DMS 273 treated with DMSO at 0.1 percent for 48 hours (cell line): Measurements from ENCODE around the gene USP3.
"Not testable (repeated sequence)": the region's sequence is repeated elsewhere in the genome, so short reads cannot be mapped to it uniquely, and the experiment has no call there.

Experiments used
- DNase-seq: peaks from one replicate; lab custom pipeline; 2025; lab: John Stamatoyannopoulos, UW

Gene USP3

DNA sequence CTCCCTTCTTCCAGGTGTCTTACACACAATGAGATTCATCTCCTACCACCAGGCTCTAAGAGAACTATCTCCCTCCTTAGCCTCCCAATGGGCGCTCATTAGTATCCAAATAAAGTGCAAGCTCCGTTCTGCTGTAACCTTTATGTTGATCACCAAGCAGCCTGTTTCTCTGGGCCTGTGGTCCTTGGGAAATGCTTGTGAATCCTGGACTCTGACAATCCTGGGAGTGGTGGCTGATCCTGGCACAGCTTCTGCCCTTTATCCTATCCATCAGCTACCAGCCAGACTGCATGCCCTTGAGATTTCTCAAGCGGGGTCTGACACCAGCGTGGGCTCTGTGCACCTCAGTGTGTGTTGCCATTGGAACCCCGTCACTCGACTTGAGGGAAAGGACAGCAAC, 26.1 kb upstream of the USP3 start:
- DNase-seq: no peak

DNA sequence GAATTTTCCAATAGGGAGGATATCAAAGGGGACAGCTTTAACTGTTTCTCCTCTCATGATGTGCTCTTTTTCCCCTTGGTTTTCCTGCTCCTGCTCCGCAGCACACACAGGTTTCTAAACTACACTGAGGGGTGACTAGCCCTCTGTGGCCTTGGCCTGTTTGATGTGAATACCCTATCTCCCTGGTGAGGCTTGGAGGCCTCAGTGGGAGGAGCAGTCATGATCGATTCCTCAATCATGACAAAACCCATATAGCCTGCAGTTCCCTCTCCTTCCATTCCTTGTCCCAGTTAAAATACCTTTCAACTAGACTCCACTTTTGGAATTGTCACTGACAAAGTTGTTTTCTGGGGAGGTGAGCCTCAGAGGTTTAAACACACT, 24.0 kb upstream of the USP3 start:
- DNase-seq: no peak

DNA sequence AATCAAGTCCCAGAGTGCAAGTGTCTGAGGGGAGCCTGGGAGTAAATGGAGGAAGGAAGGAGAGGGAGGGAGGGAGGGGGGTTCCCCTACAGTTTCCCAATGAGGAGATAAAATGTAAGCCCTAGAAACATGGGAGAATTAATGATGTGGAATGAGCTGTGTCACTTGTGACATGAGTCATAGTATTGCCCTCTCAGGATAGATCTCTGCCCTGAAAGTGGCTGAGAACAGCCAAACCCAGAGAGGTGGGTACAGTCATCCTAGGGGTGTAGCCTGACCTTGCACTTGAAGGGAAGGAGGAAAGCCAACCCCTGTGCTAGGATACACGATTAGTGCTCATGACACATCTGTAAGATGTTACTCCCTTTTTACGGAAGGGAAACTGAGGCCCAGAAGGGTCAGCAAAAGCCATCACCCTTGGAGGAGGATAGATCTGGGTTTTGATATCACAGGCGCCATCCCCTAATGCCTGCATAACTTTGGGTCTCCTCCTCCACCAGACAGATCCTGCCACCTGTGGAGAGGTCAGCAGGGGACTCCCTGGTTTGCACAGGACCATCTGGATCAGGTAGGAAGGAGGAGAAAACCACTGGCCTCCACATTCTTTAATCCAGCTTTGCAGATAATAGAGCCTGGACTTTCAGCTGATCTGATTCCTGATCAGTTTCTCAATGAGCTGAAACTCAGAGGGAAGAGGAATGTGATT, 23.1 kb upstream of the USP3 start:
- DNase-seq: no peak

DNA sequence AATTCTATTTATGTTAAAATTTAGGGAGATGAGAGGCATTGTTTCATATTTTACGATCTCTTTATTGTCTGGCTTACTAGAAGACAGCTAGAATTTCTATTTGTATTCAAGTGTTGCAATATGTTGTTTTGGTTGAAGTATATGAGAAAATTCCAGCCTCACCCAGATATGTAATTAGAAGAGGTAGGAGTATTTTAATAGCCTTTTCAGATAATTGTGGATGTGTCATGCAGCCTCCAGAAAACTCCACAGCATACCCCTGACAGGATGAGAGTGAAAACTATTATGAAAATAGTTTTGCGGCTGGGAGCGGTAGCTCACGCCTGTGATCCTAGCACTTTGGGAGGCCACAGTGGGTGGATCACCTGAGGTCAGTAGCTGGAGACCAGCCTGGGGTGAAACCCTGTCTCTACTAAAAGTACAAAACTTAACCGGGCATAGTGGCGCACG, 21.5 kb upstream of the USP3 start:
- no peak for DNase-seq

DNA sequence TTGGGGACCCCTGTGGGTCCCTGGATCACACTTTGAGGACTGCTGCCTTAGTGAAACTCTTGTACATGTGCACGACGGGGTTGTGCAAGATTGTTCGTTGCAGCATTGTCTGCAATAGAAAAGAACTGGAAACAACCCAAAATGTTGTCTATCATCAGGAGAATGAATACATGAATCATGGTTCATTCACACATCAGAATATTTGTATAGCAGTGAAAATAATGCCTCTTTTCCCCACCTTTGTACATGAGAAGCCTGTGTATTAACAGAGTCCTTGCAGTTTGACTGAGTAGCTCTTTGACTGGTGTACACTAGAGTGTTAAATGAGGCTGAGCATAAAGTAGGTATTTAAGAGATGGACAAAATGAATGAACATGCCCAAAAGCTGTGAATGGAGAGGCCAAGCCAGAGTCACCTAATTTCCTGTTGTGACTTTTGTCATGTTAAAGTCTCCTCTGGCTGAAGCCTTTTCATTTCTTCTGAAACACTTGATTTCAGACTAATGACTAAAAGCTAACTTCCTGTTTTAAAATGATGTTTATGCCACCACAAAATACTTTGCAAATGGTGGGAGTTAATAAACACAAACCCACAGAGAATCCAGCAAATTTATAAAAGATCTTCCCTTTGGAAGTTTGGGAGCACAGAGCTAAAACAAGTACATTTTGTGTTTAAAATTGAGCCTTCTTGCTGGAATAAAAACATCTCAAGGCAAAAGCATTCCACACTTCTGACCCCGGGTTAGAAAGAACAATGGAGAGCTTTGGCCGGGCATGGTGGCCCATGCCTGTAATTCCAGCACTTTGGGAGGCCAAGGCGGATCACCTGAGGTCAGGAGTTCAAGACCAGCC, 20.6 kb upstream of the USP3 start:
- DNase-seq: no peak

DNA sequence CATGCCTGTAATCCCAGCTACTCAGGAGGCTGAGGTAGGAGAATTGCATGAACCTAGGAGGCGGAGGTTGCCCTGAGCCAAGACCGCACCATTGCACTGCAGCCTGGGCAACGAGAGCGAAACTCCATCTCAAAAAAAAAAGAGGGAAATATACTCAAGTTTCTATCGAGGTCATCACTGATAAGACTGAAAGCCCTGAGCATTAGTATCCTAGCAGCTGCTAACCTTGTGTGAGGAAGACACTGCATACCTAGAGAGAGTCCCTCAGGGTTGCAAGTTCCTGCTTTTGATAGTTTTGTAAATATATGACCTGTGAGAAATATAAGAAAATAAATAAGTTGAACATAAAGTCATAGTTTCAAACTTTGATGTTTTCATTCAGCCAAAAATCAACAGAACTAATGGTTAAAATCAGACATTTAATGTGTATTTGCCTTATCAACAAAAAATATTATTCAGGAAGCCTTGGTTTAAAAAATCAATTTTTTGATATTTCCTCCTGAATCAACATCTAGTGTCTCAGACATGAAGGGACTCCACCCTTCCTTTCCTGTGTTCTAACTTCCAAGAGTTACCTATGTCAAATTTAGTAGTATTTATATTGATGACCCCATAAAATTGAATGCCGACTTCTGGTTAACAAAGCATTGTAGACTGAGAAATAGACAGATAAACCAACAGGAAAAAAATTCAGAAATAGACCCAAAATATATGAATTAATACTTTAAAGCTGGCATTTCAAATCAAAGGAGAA, 19.8 kb upstream of the USP3 start:
- DNase-seq: no peak

DNA sequence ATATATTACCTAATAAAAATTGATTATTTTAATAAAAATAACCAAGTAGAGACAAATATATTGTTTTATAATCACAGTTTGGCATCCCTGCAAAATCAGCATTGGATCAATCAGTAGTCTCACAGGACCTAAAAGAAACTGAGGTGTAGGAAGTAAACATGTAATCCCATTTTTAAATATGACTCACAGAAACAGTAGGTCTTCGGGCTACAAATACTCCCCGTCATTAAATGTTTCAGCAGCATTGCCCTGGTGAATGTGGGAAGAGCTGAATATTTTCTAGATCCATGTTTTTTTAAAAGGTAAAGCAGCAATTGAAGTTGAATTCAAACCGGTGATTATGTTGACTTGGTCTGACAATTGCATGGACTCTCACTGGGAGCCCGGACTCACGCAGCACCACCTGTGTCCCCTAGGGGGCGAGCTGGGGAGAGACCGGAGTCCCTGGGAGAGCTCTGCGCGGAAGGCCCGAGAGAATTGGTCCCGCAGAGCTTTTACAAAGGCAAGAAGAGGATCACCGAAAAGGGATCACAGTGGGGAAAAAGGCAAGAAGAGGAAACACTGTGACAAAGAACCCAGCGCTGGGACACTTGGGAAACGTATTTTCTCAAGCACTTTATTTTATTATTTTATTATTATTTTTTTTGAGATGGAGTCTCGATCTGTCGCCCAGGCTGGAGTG, 17.2 kb upstream of the USP3 start:
- DNase-seq: peak; percentile 22

DNA sequence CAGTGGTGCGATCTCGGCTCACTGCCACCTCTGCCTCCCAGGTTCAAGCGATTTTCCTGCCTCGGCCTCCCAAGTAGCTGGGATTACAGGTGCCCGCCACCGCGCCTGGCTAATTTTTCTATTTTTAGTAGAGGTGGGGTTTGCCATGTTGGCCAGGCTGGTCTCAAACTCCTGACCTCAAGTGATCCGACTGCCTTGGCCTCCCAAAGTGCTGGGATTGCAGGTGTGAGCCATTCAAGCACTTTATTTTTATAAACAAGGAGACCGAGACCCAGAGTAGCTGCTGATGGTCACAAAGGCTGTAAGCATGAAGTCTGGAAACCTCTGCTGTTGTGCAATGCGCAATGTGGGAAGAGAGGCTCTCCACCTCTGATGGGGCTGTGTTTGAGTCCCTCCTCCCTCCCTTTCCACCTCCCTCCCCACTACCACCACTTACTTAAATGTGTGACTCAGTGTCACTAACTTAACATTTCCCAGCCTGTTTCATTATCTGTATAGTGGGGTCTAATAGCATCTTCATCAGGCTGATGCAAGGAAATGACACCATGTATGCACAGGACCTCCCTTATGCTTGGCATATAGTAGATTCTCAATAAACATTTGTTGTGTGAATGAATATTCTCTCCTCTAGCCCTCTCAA, 16.5 kb upstream of the USP3 start:
- DNase-seq: not testable (repeated sequence)

DNA sequence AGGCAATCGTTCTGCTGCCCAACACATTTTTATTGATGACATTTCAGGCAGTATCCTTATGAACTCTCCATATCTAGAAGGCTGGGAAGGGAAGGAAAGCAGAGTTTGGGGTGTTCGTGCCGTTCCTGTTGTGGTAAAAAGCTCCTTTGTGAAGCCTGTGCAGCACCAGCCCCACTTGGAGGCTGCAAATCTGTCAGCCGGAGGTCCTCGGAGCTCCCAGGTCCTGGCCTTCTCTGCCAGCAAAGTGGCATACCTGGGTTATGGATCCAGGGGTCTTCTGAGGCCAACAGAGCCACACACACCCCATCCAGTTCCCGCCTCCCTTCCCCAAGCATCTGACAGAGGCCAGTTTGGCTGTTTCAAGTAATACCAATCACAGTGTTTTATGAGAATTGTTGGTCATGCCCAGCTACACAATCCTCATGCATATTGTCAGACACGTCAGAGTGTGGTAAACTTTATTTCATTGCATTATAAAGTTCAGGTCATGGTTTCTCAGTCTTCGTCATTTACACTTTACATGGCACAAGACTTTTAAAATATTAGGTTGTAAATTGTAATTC, 15.9 kb upstream of the USP3 start:
- DNase-seq: no peak

DNA sequence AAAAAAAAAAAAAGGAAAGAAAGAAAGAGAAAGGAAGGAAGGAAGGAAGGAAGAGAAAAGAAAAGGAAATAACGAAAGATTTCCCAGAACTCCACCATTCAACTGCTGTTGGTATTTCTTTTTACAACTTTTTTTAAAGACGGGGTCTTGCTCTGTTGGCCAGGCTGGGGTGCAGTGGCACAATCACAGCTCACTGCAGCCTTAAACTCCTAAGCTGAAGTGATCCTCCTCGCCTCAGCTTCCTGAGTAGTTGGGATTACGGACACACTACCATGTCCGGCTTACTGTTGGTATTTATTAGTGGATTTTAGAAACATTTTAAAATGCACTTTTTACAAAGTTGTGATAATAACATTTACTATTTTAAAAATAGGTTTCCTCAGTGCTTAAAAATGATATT, 15.0 kb upstream of the USP3 start:
- no peak for DNase-seq

DNA sequence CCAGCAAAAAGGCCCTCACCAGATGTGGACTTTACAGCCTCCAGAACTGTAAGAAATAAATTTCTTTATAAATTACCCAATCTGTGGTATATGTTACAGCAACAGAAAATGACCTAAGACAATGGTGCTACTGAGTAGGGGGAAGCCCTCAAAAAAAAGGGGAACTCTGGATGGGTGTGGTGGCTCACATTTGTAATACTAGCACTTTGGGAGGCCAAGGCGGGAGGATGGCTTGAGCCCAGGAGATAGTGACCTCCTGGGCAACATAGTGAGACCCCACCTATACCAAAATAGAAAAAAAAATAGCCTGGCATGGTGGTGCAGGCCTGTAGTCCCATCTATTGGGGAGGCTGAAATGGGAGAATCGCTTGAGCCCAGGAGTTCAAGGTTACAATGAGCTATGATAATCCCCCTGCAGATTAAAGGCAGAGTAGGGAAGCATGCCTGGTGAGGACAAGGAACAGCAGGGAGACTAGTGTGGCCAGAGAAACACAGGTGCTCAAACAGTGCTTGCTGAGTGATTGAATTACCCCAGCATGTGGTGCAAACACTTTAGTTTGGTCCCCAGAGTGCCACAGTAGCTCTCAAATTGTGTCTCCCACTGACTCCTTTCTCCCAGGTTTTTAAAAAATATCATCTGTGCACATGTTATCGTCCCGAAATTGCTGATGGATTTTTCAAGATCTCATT, 13.9 kb upstream of the USP3 start:
- no peak for DNase-seq

DNA sequence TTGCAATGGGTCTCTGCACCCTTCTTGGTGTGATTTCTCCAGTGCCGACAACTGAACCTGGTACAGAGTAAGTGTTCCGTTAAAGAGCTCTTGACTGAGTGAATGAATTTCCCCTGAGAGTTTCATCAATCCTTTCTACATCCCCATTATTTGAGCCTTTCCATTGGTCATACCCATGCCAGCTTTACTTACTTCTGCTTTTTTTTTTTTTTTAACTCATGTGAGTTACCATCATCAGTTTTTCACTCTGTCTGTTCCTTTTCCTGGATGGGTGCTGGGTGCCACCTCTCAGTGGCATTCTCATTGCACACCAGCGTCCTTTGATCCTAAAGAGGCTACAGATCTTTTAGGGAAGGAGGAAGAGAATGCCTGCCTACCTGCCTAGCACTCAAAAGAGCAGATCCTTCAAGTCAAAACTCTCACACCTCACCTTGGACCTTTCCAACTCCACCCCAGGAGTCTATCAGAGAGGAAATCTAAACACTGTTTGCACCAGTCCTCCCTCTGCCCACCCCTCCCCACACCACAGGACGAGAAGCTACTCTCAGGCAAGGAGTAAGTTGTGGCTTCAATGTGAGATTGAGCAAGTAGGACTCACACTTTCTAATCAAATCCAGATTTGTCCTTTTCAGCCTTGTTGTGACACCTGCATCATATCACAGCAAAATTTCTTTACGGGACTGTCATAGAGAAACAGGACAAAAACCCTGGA, 13.1 kb upstream of the USP3 start:
- DNase-seq: no peak

DNA sequence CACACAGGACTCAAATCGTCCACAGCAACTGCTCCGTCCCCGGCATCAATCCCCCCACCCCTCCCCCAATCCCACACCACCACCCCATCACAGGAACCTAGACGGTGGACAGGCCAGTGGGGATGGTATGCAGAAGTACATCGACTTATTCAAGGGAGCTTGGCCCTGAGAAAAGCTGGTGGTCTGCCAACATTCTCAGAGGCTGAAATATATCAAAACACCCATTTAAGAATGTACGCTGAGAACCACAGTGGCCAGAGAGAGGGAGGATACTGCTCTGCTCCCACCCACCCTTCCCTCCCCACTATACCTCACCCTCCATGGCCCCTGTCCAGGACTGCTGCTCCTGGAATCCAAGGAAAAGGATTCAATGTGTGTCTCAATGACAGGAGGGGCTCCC, 12.4 kb upstream of the USP3 start:
- DNase-seq: no peak

DNA sequence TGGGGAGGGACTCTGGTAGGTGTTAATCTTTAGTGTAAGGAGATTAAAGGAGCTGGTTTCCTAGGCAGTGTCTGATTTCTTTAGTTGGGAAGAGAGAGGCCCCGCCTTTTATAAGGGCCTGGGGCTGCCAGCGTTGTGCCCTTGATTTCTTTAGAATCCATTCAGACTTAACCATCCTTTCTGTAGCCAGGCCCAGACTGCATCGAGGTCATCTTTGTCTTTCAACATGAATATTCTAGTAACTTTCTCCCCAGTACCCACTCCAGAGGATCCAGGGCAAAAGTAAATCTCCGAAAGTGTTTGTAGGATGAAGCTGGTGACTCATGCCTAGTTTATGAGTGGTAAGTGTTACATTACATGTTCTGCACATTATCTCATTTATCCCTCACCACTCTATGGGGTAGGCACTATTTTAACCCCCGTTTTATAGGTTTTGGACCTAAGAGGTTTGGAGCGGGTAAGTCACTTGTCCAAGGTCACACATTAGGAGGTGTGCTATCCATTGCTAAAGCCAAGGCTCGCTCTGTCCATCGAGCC, 11.8 kb upstream of the USP3 start:
- DNase-seq: no peak

DNA sequence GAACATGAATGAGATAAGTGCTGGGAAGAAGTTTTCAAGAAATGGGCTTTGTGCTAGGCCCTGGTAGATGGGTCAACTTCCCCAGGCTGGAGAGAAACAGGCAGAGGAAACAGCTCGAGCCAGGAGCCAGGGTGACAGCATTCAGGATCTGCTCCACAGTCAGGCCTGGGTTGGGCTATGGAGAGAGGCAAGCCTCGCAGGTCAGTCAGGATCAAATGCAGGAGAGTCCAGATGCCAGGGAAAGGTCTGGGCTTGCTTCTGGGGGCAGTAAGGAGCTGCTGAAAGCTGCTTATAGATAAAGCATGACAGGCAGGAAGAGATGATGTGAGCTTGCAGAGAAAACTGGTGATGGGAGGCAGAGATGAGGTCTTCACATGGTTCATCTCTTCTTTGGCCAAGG, 11.0 kb upstream of the USP3 start:
- no peak for DNase-seq

DNA sequence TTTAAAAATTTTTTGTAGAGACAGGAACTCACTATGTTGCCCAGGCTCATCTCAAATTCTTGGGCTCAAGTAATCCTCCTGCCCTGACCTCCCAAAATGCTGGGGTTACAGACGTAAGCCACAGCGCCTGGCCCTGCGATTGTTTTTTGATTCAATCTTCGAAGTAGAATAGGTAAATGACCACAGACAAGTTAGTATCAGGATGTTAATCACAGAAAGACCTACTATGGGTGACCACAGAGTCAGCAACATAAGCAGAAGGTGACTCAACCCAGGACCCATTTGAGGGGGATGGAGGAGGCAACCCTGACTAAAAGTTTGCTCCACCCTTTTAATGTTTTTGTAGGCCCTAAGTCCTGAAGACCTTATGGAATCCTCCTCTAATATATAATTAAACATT, 10.0 kb upstream of the USP3 start:
- no peak for DNase-seq

DNA sequence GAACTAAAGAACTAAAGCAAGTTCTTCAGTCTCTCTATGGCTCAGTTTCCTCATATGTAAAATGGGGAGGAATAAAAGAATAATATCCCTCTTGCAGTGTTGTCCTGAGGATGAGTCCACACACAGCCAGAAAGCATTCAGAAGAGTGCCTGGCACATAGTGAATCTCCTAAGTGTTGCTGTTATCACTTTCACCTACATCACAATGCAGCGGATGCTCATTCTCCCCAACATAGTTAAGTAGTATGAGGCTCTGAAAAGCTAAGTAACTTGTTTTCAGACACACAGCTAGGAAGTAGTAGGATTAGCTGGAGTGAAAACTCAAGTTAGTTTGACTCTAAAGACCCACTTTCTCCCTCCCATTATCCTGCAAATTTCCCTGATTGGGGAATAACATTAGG, 9.1 kb upstream of the USP3 start:
- DNase-seq: no peak

DNA sequence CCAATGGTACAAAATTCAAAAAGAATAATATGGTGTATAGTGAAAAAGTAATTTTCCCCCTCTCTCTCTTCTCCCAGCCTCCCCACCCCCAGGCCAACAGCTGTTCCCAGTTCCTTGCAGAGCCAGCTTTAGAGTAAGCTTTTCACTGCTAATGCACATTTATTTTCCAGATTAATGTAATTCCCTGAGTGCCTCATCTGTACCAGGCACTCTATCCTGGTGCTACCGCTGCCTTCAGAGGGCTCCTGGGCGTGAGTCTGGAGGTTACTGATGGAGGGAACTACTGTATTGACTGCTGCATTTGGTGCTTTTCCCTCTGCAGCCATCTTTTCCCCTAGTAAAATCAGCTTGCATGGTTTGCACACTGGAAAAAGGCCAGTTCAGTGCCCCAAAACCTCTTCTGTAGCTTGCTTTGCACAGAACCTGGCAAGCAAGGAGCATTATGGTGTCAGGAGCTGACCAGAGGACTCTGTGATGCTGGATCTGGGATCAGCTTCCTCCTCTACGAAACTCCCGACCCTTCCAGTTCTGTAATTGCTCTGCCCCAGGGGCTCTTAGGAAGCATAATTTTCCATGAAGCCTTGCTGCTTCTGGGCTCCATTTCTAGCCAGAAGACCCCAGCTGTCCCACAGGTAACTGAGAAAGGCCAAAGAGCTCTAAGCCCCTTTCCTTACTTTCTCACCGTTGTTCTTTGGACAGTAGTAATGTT, 8.5 kb upstream of the USP3 start:
- DNase-seq: no peak
